RWPE1 (cell line): ENCODE results near the gene BTRC.
A peak's percentile ranks its signal among the peaks of the same experiment; 100 is the strongest.
"Not testable (repeated sequence)": the region's sequence is repeated elsewhere in the genome, so short reads cannot be mapped to it uniquely, and the experiment has no call there.

ENCODE experiments used
- CTCF ChIA-PET: fragments of 350-600 bp; sonication (Branson Sonifier 250); formaldehyde crosslinking; extraction: SDS; loops from one replicate; lab custom pipeline; 2021; lab: Yijun Ruan, JAX
- POLR2A ChIA-PET: fragments of 400-600 bp; formaldehyde crosslinking; extraction: SDS; loops from one replicate; lab custom pipeline; 2020; ENCODE audit warnings: antibody characterized with exemption; ENCODE audit not compliant: low non-redundant PET; lab: Yijun Ruan, JAX
- DNase-seq: peaks from one replicate; pipeline ENCODE4 v3.0.0; 2012; ENCODE audit warnings: low spot score
- H3K27ac ChIP-seq: fragments of 450-650 bp; 2 replicates; pipeline ENCODE4 v1.5.1; 2017
- TF ChIP-seq, protein P1 (sequence below): fragments of 450-650 bp; conservative IDR thresholded peaks from 2 replicates; pipeline ENCODE4 v1.5.1; 2017; ENCODE audit warnings: low read depth, mild to moderate bottlenecking

BTRC gene

DNA sequence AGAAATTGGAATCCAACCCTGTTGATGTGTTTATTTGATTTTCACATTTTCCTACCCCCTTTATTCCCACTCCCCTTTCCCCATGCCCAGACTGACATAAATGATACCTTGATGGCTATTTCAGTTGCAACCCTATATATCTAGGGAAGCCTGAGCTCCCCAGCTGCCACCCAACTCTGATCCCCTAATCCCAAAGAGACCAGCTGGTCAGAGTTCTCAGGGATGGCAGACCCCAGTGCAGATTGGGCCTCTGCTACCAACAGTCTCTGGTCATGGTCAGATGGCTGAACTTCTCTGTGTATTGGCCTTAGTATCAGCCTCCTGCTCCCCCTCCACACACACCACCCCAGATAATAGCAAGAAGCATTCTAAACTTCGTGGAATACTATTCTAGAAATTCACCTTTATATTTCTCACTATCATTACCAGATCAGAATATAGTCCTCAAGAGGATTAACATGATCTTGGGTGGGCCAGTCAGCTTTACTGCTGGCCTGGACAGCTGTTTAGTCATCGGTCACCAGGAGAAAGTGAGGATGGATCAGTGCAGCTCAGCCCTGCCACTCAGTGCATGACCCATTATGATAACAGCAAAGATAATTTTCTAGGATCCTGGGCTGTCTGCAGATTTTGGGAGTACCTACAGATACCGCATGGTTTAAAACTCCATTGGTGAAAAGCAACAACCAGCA is 24.5 kb upstream of the BTRC start:
- no peak for DNase-seq
- POLR2A ChIA-PET = no interaction called here
- CTCF ChIA-PET = no interaction called here
- TF ChIP-seq, protein P1, sequence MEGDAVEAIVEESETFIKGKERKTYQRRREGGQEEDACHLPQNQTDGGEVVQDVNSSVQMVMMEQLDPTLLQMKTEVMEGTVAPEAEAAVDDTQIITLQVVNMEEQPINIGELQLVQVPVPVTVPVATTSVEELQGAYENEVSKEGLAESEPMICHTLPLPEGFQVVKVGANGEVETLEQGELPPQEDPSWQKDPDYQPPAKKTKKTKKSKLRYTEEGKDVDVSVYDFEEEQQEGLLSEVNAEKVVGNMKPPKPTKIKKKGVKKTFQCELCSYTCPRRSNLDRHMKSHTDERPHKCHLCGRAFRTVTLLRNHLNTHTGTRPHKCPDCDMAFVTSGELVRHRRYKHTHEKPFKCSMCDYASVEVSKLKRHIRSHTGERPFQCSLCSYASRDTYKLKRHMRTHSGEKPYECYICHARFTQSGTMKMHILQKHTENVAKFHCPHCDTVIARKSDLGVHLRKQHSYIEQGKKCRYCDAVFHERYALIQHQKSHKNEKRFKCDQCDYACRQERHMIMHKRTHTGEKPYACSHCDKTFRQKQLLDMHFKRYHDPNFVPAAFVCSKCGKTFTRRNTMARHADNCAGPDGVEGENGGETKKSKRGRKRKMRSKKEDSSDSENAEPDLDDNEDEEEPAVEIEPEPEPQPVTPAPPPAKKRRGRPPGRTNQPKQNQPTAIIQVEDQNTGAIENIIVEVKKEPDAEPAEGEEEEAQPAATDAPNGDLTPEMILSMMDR = no peak
- no peak overlapping the region for H3K27ac ChIP-seq

GRCh38 chr10:101330231-101330630 is 23.7 kb upstream of the BTRC start:
- H3K27ac ChIP-seq = no peak overlapping the region
- no peak for DNase-seq
- ChIA-PET CTCF (interaction anchor here (1.1 kb wide), 1 partner anchor 137 kb away, joined by 4 read pairs; no protein-coding TSS in a partner anchor), POLR2A (no interaction called here)
- TF ChIP-seq, protein P1 = no peak

DNA sequence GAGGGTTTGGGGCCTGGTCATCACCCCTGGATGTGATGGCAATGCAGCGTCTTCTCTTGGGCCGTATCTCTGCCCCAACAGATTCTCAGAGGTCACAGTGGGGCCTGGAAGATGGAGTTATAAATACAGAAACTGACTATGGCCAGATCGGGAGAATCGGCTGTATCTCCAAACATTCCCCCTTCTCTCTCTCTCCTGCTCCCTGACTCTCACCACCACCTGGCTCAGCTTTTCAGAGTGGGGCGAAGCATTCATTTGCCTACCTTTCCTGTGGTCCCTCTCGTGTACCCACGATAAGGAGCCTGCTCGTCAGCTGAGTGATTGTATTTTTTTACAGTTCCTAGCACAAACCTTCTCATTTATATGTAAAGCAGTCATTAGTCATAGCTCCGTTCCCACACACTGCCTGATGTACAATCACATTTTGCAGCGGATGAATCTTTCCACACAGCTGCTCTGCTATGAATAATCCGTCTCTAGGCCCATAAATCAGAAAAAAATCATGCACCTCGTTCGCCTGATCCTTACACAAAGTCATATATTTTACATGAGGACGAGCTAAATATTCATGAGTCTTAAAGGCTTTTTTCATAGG is 23.2 kb upstream of the BTRC start:
- H3K27ac ChIP-seq = no peak overlapping the region
- ChIA-PET POLR2A (no interaction called here), CTCF (interaction anchor here (0.6 to 1.8 kb wide), 4 partner anchors 33 to 288 kb away, joined by 3 to 5 read pairs (median 4); no protein-coding TSS in a partner anchor)
- DNase-seq = peak; percentile 66
- TF ChIP-seq, protein P1 = no peak

GRCh38 chr10:101331956-101332355 is 22.0 kb upstream of the BTRC start:
- TF ChIP-seq, protein P1 = no peak
- no peak for DNase-seq
- CTCF ChIA-PET = interaction anchor here (1.8 kb wide), 1 partner anchor 34 kb away, joined by 5 read pairs; no protein-coding TSS in a partner anchor
- no peak overlapping the region for H3K27ac ChIP-seq
- POLR2A ChIA-PET = no interaction called here

DNA sequence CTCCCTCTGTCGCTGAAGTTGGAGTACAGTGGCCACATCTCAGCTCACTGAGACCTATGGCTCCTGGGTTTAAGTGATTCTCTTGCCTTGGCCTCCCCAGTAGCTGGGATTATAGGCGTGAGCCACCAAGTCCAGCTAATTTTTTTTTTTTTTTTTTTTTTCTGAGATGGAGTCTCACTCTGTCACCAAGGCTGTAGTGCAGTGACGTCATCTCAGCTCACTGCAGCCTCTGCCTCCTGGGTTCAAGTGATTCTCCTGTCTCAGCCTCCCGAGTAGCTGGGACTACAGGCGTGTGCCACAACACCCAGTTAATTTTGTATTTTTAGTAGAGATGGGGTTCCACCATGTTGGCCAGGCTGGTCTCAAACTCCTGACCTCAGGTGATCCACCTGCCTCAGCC is 19.7 kb upstream of the BTRC start:
- CTCF ChIA-PET = interaction anchor here (0.7 kb wide), 2 partner anchors 105 to 110 kb away, joined by 4 to 13 read pairs; partner anchors contain the start of gene LBX1
- H3K27ac ChIP-seq, POLR2A ChIA-PET, DNase-seq: not testable (repeated sequence)

- TF ChIP-seq, protein P1 = no peak
- ChIA-PET CTCF (no interaction called here), POLR2A (interaction anchor here (0.6 kb wide), 1 partner anchor 19 kb away, joined by 5 read pairs; no protein-coding TSS in a partner anchor)
- DNase-seq = no peak
- no peak overlapping the region for H3K27ac ChIP-seq
These were observed 17.6 kb upstream of the BTRC start for GRCh38 chr10:101336382-101336781.

- DNase-seq = no peak
- no peak overlapping the region for H3K27ac ChIP-seq
- TF ChIP-seq, protein P1 = no peak
- ChIA-PET POLR2A (no interaction called here), CTCF (no interaction called here)
These were observed 16.1 kb upstream of the BTRC start for GRCh38 chr10:101337836-101338235.
